ENCODE data around the gene GPANK1.
A peak's percentile ranks its signal among the peaks of the same experiment; 100 is the strongest.

The GPANK1 gene

GRCh38 chr6:31661262-31662123 lies 3.3 kb downstream of the GPANK1 start:
- no peak for DNase-seq

GRCh38 chr6:31660381-31661261 lies 4.2 kb downstream of the GPANK1 start, which contains the start of gene C6orf47:
TSS of gene C6orf47 (minus strand) at chr6:31660778. CDS start at chr6:31659947, 831 bp downstream.
- DNase-seq, result peak; percentile 85

- peak; percentile 39 for DNase-seq
Observed at GRCh38 chr6:31659649-31660380, 5.0 kb downstream of the GPANK1 start.

GRCh38 chr6:31658983-31659648 lies 5.7 kb downstream of the GPANK1 start:
- DNase-seq, result no peak

- DNase-seq, result no peak
Observed at GRCh38 chr6:31658158-31658688, 6.6 kb downstream of the GPANK1 start.

- DNase-seq, result no peak
Observed at GRCh38 chr6:31657406-31658157, 7.2 kb downstream of the GPANK1 start.

GRCh38 chr6:31655349-31656237 lies 9.2 kb downstream of the GPANK1 start, which contains the start of gene APOM:
TSS of gene APOM (plus strand) at chr6:31655894. CDS start at chr6:31655967, 73 bp downstream.
- no peak for DNase-seq

GRCh38 chr6:31654574-31655348 lies 10.0 kb downstream of the GPANK1 start:
- no peak for DNase-seq

GRCh38 chr6:31652925-31653724 lies 11.7 kb downstream of the GPANK1 start:
- DNase-seq, result no peak

GRCh38 chr6:31651602-31652191 lies 13.1 kb downstream of the GPANK1 start:
- DNase-seq, result peak; percentile 85

- DNase-seq, result no peak
Observed at GRCh38 chr6:31645325-31645724, 19.5 kb downstream of the GPANK1 start.

- DNase-seq, result no peak
Observed at GRCh38 chr6:31643818-31644454, 20.9 kb downstream of the GPANK1 start.

GRCh38 chr6:31642798-31643570 lies 21.8 kb downstream of the GPANK1 start:
- no peak for DNase-seq

GRCh38 chr6:31641370-31641769 lies 23.4 kb downstream of the GPANK1 start:
- no peak for DNase-seq

- no peak for DNase-seq
Observed at GRCh38 chr6:31640612-31641011, 24.2 kb downstream of the GPANK1 start.

GRCh38 chr6:31639449-31639861 lies 25.3 kb downstream of the GPANK1 start:
- DNase-seq, result peak; percentile 75

- DNase-seq, result no peak
Observed at GRCh38 chr6:31639043-31639442, 25.8 kb downstream of the GPANK1 start.

All from EL (cell line).